Common myeloid progenitor, CD34-positive (primary cell): ENCODE results near the gene USP9Y. TPM values are rescaled to one million over a fixed set of nuclear protein-coding genes. Genes with fewer than 3 reads are reported as not detected.
A peak's percentile ranks its signal among the peaks of the same experiment; 100 is the strongest.
"Not testable (repeated sequence)": the region's sequence is repeated elsewhere in the genome, so short reads cannot be mapped to it uniquely, and the experiment has no call there.

Source experiments
- CTCF ChIA-PET: fragments of 350-600 bp; sonication (Branson Sonifier 250); formaldehyde crosslinking; loops from one replicate; lab custom pipeline; 2021; ENCODE audit warnings: antibody characterized with exemption; lab: Charles Lee
- POLR2A ChIA-PET: fragments of 350-600 bp; sonication (Branson Sonifier 250); formaldehyde crosslinking; loops from one replicate; lab custom pipeline; 2021; ENCODE audit warnings: antibody characterized with exemption; lab: Charles Lee
- DNase-seq, 3 donors: peaks; one replicate each; pipeline versions ENCODE4 v3.0.0 to v3.0.0-alpha.2; 2013
- H3K27ac ChIP-seq, 2 experiments: 1 replicate in 1 of 2; 2 replicates in 1 of 2; pipeline ENCODE4 v1.7.0; 2013; ENCODE audit warnings: inconsistent platforms in 2 of 2, low read length in 2 of 2, mild to moderate bottlenecking in 2 of 2, low read depth in 1 of 2, moderate library complexity in 1 of 2; ENCODE audit not compliant: severe bottlenecking in 2 of 2, insufficient read depth in 1 of 2, poor library complexity in 1 of 2
- H3K27me3 ChIP-seq, 5 experiments: replicated peaks in 2 of 5; 1 replicate in 3 of 5; 2 replicates in 2 of 5; pipeline versions ENCODE4 v1.6.1 to v1.7.0; 2013; ENCODE audit warnings: low read length in 4 of 5, mild to moderate bottlenecking in 2 of 5, moderate library complexity in 2 of 5, inconsistent platforms in 1 of 5; ENCODE audit not compliant: insufficient read depth in 5 of 5, control insufficient read depth in 4 of 5
- H3K36me3 ChIP-seq, 4 experiments: 1 replicate in 2 of 4; 2 replicates in 2 of 4; pipeline versions ENCODE4 v1.6.1 to v1.7.0; 2013; ENCODE audit warnings: low read length in 3 of 4, control low read depth in 1 of 4, mild to moderate bottlenecking in 1 of 4; ENCODE audit not compliant: control insufficient read depth in 4 of 4, insufficient read depth in 4 of 4
- H3K4me1 ChIP-seq, 4 experiments: 1 replicate in 3 of 4; 2 replicates in 1 of 4; pipeline versions ENCODE4 v1.6.1 to v1.7.1; 2013; ENCODE audit warnings: low read length in 3 of 4, mild to moderate bottlenecking in 3 of 4, control low read depth in 1 of 4, inconsistent platforms in 1 of 4, moderate library complexity in 1 of 4; ENCODE audit not compliant: control insufficient read depth in 4 of 4, insufficient read depth in 4 of 4; ENCODE audit errors: control extremely low read depth in 1 of 4
- H3K4me3 ChIP-seq, 7 experiments: 1 replicate in 4 of 7; 2 replicates in 3 of 7; pipeline versions ENCODE4 v1.5.1 to v1.7.0; 2013; ENCODE audit warnings: mild to moderate bottlenecking in 7 of 7, low read length in 6 of 7, moderate library complexity in 6 of 7, inconsistent platforms in 2 of 7, low read depth in 2 of 7, control low read depth in 1 of 7; ENCODE audit not compliant: insufficient read depth in 4 of 7, control insufficient read depth in 1 of 7; ENCODE audit errors: extremely low read depth in 1 of 7
- H3K9me3 ChIP-seq, 5 experiments: 1 replicate in 4 of 5; 2 replicates in 1 of 5; pipeline versions ENCODE4 v1.6.1 to v1.7.1; 2013; ENCODE audit warnings: low read length in 4 of 5, mild to moderate bottlenecking in 2 of 5, inconsistent platforms in 1 of 5, low read depth in 1 of 5, moderate library complexity in 1 of 5; ENCODE audit not compliant: control insufficient read depth in 4 of 5, insufficient read depth in 2 of 5; ENCODE audit errors: control extremely low read depth in 1 of 5
- WGBS: methylation state at CpG from one replicate; pipeline ENCODE4 v1.1.5; 2013; ENCODE audit not compliant: insufficient coverage; 5-methylcytosine and 5-hydroxymethylcytosine counted together
- polyA plus RNA-seq: library from polyadenylated mRNA; unstranded; fragments of 120-200 nt; gene quantifications from one replicate; pipeline ENCODE4 v1.2.1, GENCODE V29; 2013

USP9Y gene, protein sequence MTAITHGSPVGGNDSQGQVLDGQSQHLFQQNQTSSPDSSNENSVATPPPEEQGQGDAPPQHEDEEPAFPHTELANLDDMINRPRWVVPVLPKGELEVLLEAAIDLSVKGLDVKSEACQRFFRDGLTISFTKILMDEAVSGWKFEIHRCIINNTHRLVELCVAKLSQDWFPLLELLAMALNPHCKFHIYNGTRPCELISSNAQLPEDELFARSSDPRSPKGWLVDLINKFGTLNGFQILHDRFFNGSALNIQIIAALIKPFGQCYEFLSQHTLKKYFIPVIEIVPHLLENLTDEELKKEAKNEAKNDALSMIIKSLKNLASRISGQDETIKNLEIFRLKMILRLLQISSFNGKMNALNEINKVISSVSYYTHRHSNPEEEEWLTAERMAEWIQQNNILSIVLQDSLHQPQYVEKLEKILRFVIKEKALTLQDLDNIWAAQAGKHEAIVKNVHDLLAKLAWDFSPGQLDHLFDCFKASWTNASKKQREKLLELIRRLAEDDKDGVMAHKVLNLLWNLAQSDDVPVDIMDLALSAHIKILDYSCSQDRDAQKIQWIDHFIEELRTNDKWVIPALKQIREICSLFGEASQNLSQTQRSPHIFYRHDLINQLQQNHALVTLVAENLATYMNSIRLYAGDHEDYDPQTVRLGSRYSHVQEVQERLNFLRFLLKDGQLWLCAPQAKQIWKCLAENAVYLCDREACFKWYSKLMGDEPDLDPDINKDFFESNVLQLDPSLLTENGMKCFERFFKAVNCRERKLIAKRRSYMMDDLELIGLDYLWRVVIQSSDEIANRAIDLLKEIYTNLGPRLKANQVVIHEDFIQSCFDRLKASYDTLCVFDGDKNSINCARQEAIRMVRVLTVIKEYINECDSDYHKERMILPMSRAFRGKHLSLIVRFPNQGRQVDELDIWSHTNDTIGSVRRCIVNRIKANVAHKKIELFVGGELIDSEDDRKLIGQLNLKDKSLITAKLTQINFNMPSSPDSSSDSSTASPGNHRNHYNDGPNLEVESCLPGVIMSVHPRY (N-terminal part only)
- 0.03 TPM for polyA plus RNA-seq

GRCh38 chrY:12701181-12701695, at the start of gene USP9Y:
Gene USP9Y (plus strand): TSS chrY:12701231. CDS start chrY:12709448, 8,217 bp downstream.
- peaks cover 0 to 28% (median 0%) of the 10 kb centered on the region in 5 experiments for H3K9me3 ChIP-seq
- H3K4me3 ChIP-seq: no peak within 1 kb of the TSS
- CTCF ChIA-PET: no interaction called here
- H3K4me1 ChIP-seq: no peaks in the 10 kb centered on the region
- no CpG with 5 or more reads among the region's 1 CpG for WGBS
- no peak for DNase-seq
- no peaks in the 10 kb centered on the region for H3K27me3 ChIP-seq
- H3K27ac ChIP-seq: no peak within 1 kb of the TSS
- peaks cover 0 to 43% (median 2%) of the 10 kb centered on the region in 4 experiments for H3K36me3 ChIP-seq
- POLR2A ChIA-PET: no interaction called here

- Histone ChIP-seq H3K4me3 (no peak overlapping the region), H3K36me3 (no peaks in the 10 kb centered on the region), H3K27ac (no peak overlapping the region), H3K27me3 (no peaks in the 10 kb centered on the region), H3K9me3 (no peaks in the 10 kb centered on the region), H3K4me1 (no peaks in the 10 kb centered on the region)
- no CpG with 5 or more reads among the region's 4 CpGs for WGBS
- ChIA-PET POLR2A (no interaction called here), CTCF (no interaction called here)
- no peak for DNase-seq
Observed at GRCh38 chrY:12651621-12652036, 49.4 kb upstream of the USP9Y start.

GRCh38 chrY:12661745-12662681, 39.0 kb upstream of the USP9Y start:
- DNase-seq: peak in 1 of 3 donors; percentile 88
- no peaks in the 10 kb centered on the region for H3K36me3 ChIP-seq
- CTCF ChIA-PET: no interaction called here
- H3K27ac ChIP-seq: no peak overlapping the region
- POLR2A ChIA-PET: no interaction called here
- H3K4me1 ChIP-seq: peaks cover 0 to 17% (median 0%) of the 10 kb centered on the region in 4 experiments
- H3K27me3 ChIP-seq: no peaks in the 10 kb centered on the region
- no peaks in the 10 kb centered on the region for H3K9me3 ChIP-seq
- no CpG with 5 or more reads among the region's 41 CpGs for WGBS
- peak overlapping the region in 3 of 7 experiments; percentile 58 to 96 (median 94) for H3K4me3 ChIP-seq

GRCh38 chrY:12662745-12663591, 38.1 kb upstream of the USP9Y start:
- H3K4me3 ChIP-seq: peak overlapping the region in 3 of 7 experiments; percentile 58 to 96 (median 94)
- H3K36me3 ChIP-seq: no peaks in the 10 kb centered on the region
- H3K27ac ChIP-seq: no peak overlapping the region
- no peaks in the 10 kb centered on the region for H3K9me3 ChIP-seq
- CTCF ChIA-PET: no interaction called here
- WGBS: no CpG with 5 or more reads among the region's 40 CpGs
- H3K27me3 ChIP-seq: no peaks in the 10 kb centered on the region
- peaks cover 0 to 17% (median 0%) of the 10 kb centered on the region in 4 experiments for H3K4me1 ChIP-seq
- POLR2A ChIA-PET: no interaction called here
- DNase-seq: peak in 1 of 3 donors; percentile 48

DNA sequence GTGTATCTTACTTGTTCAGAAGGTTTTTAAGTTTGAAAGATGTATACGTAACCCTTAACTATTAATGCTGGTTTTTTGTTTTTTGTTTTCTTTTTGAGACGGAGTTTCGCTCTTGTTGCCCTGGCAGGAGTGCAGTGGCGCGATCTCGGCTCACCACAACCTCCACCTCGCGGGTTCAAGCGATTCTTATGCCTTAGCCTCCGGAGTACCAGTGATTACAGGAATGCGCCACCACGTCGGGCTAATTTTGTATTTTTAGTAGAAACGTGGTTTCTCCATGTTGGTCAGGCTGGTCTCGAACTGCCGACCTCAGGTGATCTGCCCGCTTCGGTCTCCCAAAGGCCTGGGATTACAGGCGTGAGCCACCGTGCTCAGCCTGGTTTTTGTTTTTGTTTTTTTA, 37.2 kb upstream of the USP9Y start:
- peak overlapping the region in 2 of 7 experiments; percentile 94 to 96 for H3K4me3 ChIP-seq
- CTCF ChIA-PET: not testable (repeated sequence)

More for the DNA sequence above, 37.2 kb upstream of the USP9Y start:
- H3K27me3 ChIP-seq, POLR2A ChIA-PET, H3K27ac ChIP-seq, DNase-seq, H3K36me3 ChIP-seq, H3K9me3 ChIP-seq: not testable (repeated sequence)
- no CpG with 5 or more reads among the region's 20 CpGs for WGBS
- H3K4me1 ChIP-seq: peaks cover 0 to 17% (median 0%) of the 10 kb centered on the region in 4 experiments
